ENCODE data around the gene P2RX6. TPM values are rescaled to one million over a fixed set of nuclear protein-coding genes. Genes with fewer than 3 reads are reported as not detected.

P2RX6 gene
- total and polyA plus RNA-seq, 9 of the 15 experiments (the other 6 are each of a cell fraction or from before 2014, with no cell fraction given), result 0.01 to 3.9 (median 1.5) TPM; not detected in 1

DNA sequence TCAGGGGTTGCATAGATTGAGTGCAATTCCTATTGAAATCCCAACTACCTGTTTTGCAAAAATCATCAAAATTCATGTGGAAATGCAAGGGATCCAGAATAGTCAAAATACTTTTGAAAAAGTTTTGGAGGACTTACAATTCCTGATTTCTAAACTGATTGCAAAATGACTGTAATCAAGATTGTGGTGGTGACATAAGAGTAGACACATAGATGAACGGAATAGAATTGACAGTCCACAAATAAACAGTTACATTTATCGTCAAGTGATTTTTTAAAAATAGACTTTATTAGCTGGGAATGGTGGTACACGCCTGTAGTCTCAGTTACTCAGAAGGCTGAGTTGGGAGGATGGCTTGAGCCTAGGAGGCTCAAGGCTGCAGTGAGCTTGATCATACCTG, 20.0 kb downstream of the P2RX6 start:
- no peak for ATAC-seq
- intact Hi-C loops (cut with micrococcal nuclease), result no loop called here

More for the DNA sequence above, 20.0 kb downstream of the P2RX6 start:
- Histone ChIP-seq H3K9me3 (replicated peaks; ENCODE audit: control insufficient read depth, insufficient read depth, low read depth, low read length) (no peaks in the 10 kb centered on the region), H3K9ac (ENCODE audit: insufficient read depth in 1 of 2, low read depth in 2 of 2, low read length in 2 of 2) (no peak overlapping the region), H3K4me1 (replicated peaks in 1 of 2; ENCODE audit: control insufficient read depth in 2 of 2, insufficient read depth in 2 of 2, low read length in 2 of 2) (peaks cover 19 to 35% of the 10 kb centered on the region in 2 experiments), H3K79me2 (ENCODE audit: control insufficient read depth, insufficient read depth, low read length) (no peaks in the 10 kb centered on the region), H3K27ac (ENCODE audit: extremely low read depth, low read depth, low read length) (no peak overlapping the region), H3K9me1 (ENCODE audit: control insufficient read depth, insufficient read depth, low read length) (peaks cover 4% of the 10 kb centered on the region), H2AFZ (ENCODE audit: low read depth, low read length) (no peak overlapping the region), H3K4me3 (no peak overlapping the region), H3K27me3 (ENCODE audit: control insufficient read depth in 2 of 2, insufficient read depth in 2 of 2, low read length in 2 of 2) (peaks cover 20 to 34% of the 10 kb centered on the region in 2 experiments; a peak in 4 of 5 replicates), H4K20me1 (replicated peaks; ENCODE audit: control insufficient read depth, insufficient read depth, low read length) (peaks cover 15% of the 10 kb centered on the region), H3K4me2 (ENCODE audit: insufficient read depth, low read length) (no peak overlapping the region), H3K36me3 (ENCODE audit: control insufficient read depth, insufficient read depth, low read length) (no peaks in the 10 kb centered on the region)
- ChIA-PET POLR2A (interaction anchor here (0.9 to 9.7 kb wide), 2 partner anchors 11 to 17 kb away, joined by 3 to 95 read pairs; partner anchors contain the start of gene P2RX6), CTCF (ENCODE audit: low intra/inter-chr PET ratio) (no interaction called here)
- TF ChIP-seq, protein P1, sequence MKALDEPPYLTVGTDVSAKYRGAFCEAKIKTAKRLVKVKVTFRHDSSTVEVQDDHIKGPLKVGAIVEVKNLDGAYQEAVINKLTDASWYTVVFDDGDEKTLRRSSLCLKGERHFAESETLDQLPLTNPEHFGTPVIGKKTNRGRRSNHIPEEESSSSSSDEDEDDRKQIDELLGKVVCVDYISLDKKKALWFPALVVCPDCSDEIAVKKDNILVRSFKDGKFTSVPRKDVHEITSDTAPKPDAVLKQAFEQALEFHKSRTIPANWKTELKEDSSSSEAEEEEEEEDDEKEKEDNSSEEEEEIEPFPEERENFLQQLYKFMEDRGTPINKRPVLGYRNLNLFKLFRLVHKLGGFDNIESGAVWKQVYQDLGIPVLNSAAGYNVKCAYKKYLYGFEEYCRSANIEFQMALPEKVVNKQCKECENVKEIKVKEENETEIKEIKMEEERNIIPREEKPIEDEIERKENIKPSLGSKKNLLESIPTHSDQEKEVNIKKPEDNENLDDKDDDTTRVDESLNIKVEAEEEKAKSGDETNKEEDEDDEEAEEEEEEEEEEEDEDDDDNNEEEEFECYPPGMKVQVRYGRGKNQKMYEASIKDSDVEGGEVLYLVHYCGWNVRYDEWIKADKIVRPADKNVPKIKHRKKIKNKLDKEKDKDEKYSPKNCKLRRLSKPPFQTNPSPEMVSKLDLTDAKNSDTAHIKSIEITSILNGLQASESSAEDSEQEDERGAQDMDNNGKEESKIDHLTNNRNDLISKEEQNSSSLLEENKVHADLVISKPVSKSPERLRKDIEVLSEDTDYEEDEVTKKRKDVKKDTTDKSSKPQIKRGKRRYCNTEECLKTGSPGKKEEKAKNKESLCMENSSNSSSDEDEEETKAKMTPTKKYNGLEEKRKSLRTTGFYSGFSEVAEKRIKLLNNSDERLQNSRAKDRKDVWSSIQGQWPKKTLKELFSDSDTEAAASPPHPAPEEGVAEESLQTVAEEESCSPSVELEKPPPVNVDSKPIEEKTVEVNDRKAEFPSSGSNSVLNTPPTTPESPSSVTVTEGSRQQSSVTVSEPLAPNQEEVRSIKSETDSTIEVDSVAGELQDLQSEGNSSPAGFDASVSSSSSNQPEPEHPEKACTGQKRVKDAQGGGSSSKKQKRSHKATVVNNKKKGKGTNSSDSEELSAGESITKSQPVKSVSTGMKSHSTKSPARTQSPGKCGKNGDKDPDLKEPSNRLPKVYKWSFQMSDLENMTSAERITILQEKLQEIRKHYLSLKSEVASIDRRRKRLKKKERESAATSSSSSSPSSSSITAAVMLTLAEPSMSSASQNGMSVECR (CRISPR knock-in tag; IDR thresholded peaks at IDR 0.05), result peak; percentile 36; the same call in 1 of the 2 replicates
- TF ChIP-seq ETV1 (tag; conservative IDR thresholded peaks at IDR 0.05; ENCODE audit: low read depth) (0 out of 2 replicates have a peak, but pooled peaks have one; percentile 21), ZNF764 (CRISPR knock-in tag; IDR thresholded peaks at IDR 0.05; ENCODE audit: low read depth) (no peak), MYBL2 (IDR thresholded peaks at IDR 0.05; ENCODE audit: low read depth) (no peak), MYBL2 (CRISPR knock-in tag; IDR thresholded peaks at IDR 0.05; ENCODE audit: borderline replicate concordance) (no peak), GATA2 (CRISPR knock-in tag; IDR thresholded peaks at IDR 0.05) (peak; percentile 11; the same call in 1 of the 2 replicates), CEBPB (tag; IDR thresholded peaks at IDR 0.05) (peak; percentile 59; the same call in 1 of the 2 replicates)
- FAIRE-seq (no peak), DNase-seq (ENCODE audit: extremely low read depth in 1 of 4, low spot score in 3 of 4) (no peak)
- WGBS (ENCODE audit: insufficient coverage, low coverage, missing lambda C conversion rate), result 32% methylated on average over 3 of the region's 3 CpGs
- in situ Hi-C loops (cut with MboI), result no loop called here
- no TSS peak for BruUV-seq (replicated peaks)

Measured in K562 (cell line).